Measurements from ENCODE around the gene EPX. TPM values are rescaled to one million over a fixed set of nuclear protein-coding genes. Genes with fewer than 3 reads are reported as not detected.

Gene EPX
- total RNA-seq, 2 donors from 2014 or later, result not detected

GRCh38 chr17:58150394-58150793 is 42.1 kb upstream of the EPX start:
- no peak overlapping the region for H3K4me3 ChIP-seq
- peaks cover 0 to 6% (median 0%) of the 10 kb centered on the region in 3 donors for H3K9me3 ChIP-seq
- no peak overlapping the region for H3K27ac ChIP-seq
- intact Hi-C loops (cut with DNase I), result no loop called here
- 34 to 38% methylated on average over 6 of the region's 6 CpGs for WGBS, 2 donors
- TF ChIP-seq CTCF (IDR thresholded peaks at IDR 0.05), result no peak
- no peak for TF ChIP-seq POLR2A (IDR thresholded peaks at IDR 0.05)
- no peaks in the 10 kb centered on the region for H3K27me3 ChIP-seq
- DNase-seq (no peak), ATAC-seq (no peak)
- H3K4me1 ChIP-seq, result no peaks in the 10 kb centered on the region
- H3K36me3 ChIP-seq (replicated peaks in 1 of 2; ENCODE audit: insufficient read depth in 1 of 2, low read depth in 2 of 2), result no peaks in the 10 kb centered on the region

- Histone ChIP-seq H3K4me1 (peaks cover 9% of the 10 kb centered on the region), H3K27me3 (no peaks in the 10 kb centered on the region), H3K36me3 (replicated peaks in 1 of 2; ENCODE audit: insufficient read depth in 1 of 2, low read depth in 2 of 2) (no peaks in the 10 kb centered on the region), H3K4me3 (no peak overlapping the region), H3K9me3 (no peaks in the 10 kb centered on the region), H3K27ac (no peak overlapping the region)
- 54 to 64% methylated on average over 2 of the region's 2 CpGs for WGBS, 2 donors
- TF ChIP-seq CTCF (IDR thresholded peaks at IDR 0.05) (no peak), POLR2A (IDR thresholded peaks at IDR 0.05) (no peak)
- no peak for ATAC-seq
- DNase-seq, result no peak
- intact Hi-C loops (cut with DNase I), result no loop called here
Measured at GRCh38 chr17:58153046-58153445, 39.5 kb upstream of the EPX start.

GRCh38 chr17:58153671-58154070 is 38.9 kb upstream of the EPX start:
- H3K27ac ChIP-seq, result no peak overlapping the region
- H3K9me3 ChIP-seq, result no peaks in the 10 kb centered on the region
- TF ChIP-seq CTCF (IDR thresholded peaks at IDR 0.05), result no peak
- TF ChIP-seq POLR2A (IDR thresholded peaks at IDR 0.05), result no peak
- peaks cover 9% of the 10 kb centered on the region for H3K4me1 ChIP-seq
- H3K36me3 ChIP-seq (replicated peaks in 1 of 2; ENCODE audit: insufficient read depth in 1 of 2, low read depth in 2 of 2), result no peaks in the 10 kb centered on the region
- DNase-seq, result no peak
- no peak overlapping the region for H3K4me3 ChIP-seq
- intact Hi-C loops (cut with DNase I), result no loop called here
- no peak for ATAC-seq
- no peaks in the 10 kb centered on the region for H3K27me3 ChIP-seq

- Histone ChIP-seq H3K27ac (no peak overlapping the region), H3K4me3 (peak overlapping the region in 1 of 2 donors; percentile 3), H3K4me1 (peaks cover 9% of the 10 kb centered on the region), H3K27me3 (peaks cover 0 to 5% of the 10 kb centered on the region in 2 donors), H3K36me3 (replicated peaks in 1 of 2; ENCODE audit: insufficient read depth in 1 of 2, low read depth in 2 of 2) (no peaks in the 10 kb centered on the region), H3K9me3 (no peaks in the 10 kb centered on the region)
- TF ChIP-seq CTCF (IDR thresholded peaks at IDR 0.05), result no peak
- TF ChIP-seq POLR2A (IDR thresholded peaks at IDR 0.05), result no peak
- peak in 2 of 4 donors; percentile 3 to 28 for DNase-seq
- whole genome bisulfite sequencing, 2 donors, result 1 to 7% methylated on average over 16 to 65 of the region's 65 CpGs
- ATAC-seq, result peak; percentile 15
- intact Hi-C loops (cut with DNase I), result no loop called here
Measured at GRCh38 chr17:58156839-58157803, 35.4 kb upstream of the EPX start.

All from body of pancreas (tissue), 4 donors.